Uterus (tissue), 4 donors: ENCODE data around the gene USP12. TPM values are rescaled to one million over a fixed set of nuclear protein-coding genes. Genes with fewer than 3 reads are reported as not detected.

Experiments
- DNase-seq, 2 donors: peaks; one replicate each; pipeline ENCODE4 v3.0.0-alpha.2; 2019 to 2020
- H3K27ac ChIP-seq, 2 donors: fragments of 200-600 bp; sonication (generic); 1 replicate in 1 of 2; 2 replicates in 1 of 2; pipeline ENCODE4 v1.5.1; 2016 to 2018
- H3K27me3 ChIP-seq, 2 donors: fragments of 200-600 bp; sonication (generic); one replicate each; pipeline ENCODE4 v1.5.1; 2018 to 2019; ENCODE audit warnings: control low read depth in 1 of 2
- H3K36me3 ChIP-seq, 2 donors: fragments of 200-600 bp; sonication (generic); one replicate each; pipeline ENCODE4 v1.5.1; 2019; ENCODE audit warnings: control low read depth in 1 of 2
- H3K4me1 ChIP-seq, 2 donors: fragments of 200-600 bp; sonication (generic); one replicate each; pipeline ENCODE4 v1.5.1; 2018 to 2019; ENCODE audit warnings: control low read depth in 1 of 2
- H3K4me3 ChIP-seq, 2 donors: fragments of 200-600 bp; sonication (generic); 1 replicate in 1 of 2; 2 replicates in 1 of 2; pipeline ENCODE4 v1.5.1; 2018 to 2019; ENCODE audit warnings: mild to moderate bottlenecking in 1 of 2
- H3K9me3 ChIP-seq, 2 donors: fragments of 200-600 bp; sonication (generic); one replicate each; pipeline ENCODE4 v1.5.1; 2019; ENCODE audit warnings: control low read depth in 1 of 2
- POLR2A ChIP-seq, 2 donors: fragments of 450-650 bp; IDR thresholded peaks; one replicate each; pipeline ENCODE4 v1.6.1; 2016; ENCODE audit warnings: antibody characterized with exemption in 2 of 2, mild to moderate bottlenecking in 1 of 2, moderate library complexity in 1 of 2
- intact Hi-C: fragments of 100-400 bp; cut with DNase I; formaldehyde crosslinking; loops from one replicate; pipeline ENCODE4 v1.15.1; 2023; ENCODE audit warnings: low total_unique reads
- total RNA-seq, 4 donors: library from RNA; depleted of rRNA in 3 of 4; stranded (reverse); fragments of >200 nt in 3 of 4; gene quantifications; one replicate each; pipeline versions ENCODE4 v1.1.0 to v1.2.4, GENCODE V29; 2014 to 2023
- TF ChIP-seq, protein P1 (sequence below), 4 experiments: fragments of 200-600 bp in 2 of 4; fragments of 450-650 bp in 2 of 4; sonication (generic) in 2 of 4; IDR thresholded peaks; one replicate each; pipeline ENCODE4 v1.5.1; 2016 to 2019; ENCODE audit warnings: antibody characterized with exemption in 4 of 4, mild to moderate bottlenecking in 2 of 4, moderate library complexity in 1 of 4
- donor health status: DM: yes; HTN: yes; CAD: no.

Gene USP12
- total RNA-seq, 4 donors from 2014 or later, result 12.1 to 32.8 (median 20.5) TPM

DNA sequence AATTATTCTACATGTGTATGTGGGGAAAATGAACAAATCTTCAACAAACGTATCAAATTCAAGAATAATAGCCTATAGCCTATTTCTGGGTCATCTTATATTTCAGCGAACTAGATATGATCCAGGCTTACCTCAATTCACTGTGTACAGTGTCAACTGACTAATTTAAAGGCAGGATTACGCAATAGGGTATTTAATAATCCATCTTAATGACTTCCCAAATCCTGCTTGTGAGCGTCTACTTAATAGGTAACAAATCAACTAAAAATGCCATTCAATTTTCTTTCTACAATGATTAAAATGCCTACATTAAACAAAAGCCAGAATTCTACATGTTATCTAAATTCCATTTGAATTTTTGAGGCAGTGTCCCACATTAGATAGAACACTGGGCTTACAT, 67.0 kb downstream of the USP12 start:
- intact Hi-C loops, result no loop called here
- Histone ChIP-seq H3K4me3 (no peak overlapping the region), H3K27me3 (no peaks in the 10 kb centered on the region), H3K27ac (no peak overlapping the region), H3K4me1 (no peaks in the 10 kb centered on the region), H3K36me3 (no peaks in the 10 kb centered on the region), H3K9me3 (no peaks in the 10 kb centered on the region)
- TF ChIP-seq, protein P1, sequence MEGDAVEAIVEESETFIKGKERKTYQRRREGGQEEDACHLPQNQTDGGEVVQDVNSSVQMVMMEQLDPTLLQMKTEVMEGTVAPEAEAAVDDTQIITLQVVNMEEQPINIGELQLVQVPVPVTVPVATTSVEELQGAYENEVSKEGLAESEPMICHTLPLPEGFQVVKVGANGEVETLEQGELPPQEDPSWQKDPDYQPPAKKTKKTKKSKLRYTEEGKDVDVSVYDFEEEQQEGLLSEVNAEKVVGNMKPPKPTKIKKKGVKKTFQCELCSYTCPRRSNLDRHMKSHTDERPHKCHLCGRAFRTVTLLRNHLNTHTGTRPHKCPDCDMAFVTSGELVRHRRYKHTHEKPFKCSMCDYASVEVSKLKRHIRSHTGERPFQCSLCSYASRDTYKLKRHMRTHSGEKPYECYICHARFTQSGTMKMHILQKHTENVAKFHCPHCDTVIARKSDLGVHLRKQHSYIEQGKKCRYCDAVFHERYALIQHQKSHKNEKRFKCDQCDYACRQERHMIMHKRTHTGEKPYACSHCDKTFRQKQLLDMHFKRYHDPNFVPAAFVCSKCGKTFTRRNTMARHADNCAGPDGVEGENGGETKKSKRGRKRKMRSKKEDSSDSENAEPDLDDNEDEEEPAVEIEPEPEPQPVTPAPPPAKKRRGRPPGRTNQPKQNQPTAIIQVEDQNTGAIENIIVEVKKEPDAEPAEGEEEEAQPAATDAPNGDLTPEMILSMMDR (IDR thresholded peaks at IDR 0.05), result no peak
- TF ChIP-seq POLR2A (IDR thresholded peaks at IDR 0.05), result no peak
- no peak for DNase-seq

DNA sequence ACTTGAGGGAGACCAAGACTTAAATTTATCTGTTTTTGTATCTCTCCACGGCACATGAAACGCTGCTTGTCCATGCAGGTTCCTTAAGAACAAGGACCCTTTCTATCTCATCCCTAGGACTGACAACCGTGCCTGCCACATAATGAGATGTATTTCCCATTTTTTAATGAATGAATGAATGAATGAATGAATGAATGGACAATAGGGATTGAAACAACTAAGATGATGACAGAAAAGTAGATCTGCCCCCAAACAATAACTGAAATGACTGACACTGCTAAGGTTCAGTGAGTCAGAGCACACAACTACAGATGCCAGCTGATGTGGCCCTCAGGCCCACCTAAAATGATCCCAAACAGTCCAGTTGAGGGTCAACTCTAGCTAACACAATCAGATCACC, 69.8 kb downstream of the USP12 start:
- Histone ChIP-seq H3K27me3 (no peaks in the 10 kb centered on the region), H3K27ac (no peak overlapping the region), H3K4me1 (no peaks in the 10 kb centered on the region), H3K4me3 (no peak overlapping the region), H3K36me3 (no peaks in the 10 kb centered on the region), H3K9me3 (no peaks in the 10 kb centered on the region)
- TF ChIP-seq, protein P1 (IDR thresholded peaks at IDR 0.05), result no peak
- no peak for TF ChIP-seq POLR2A (IDR thresholded peaks at IDR 0.05)
- no peak for DNase-seq
- intact Hi-C loops, result no loop called here

DNA sequence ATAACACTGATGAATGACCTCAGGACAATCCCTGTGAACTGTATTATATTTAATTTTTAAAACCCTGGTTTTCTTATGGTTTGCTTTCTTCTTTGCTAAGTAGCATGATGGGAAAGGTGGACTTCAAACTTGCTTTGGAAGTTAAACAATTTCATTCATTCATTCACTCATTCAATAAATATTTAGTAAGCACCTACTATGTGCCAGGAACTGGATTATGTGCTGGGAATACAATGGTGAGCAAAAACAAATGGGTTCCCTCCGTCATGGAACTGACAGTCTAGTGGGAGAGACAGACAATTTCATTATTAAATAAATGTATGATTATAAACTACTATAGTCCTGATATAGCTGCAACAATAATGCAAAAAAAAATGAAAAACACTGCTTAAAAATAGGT, 70.3 kb downstream of the USP12 start:
- Histone ChIP-seq H3K27me3 (no peaks in the 10 kb centered on the region), H3K36me3 (no peaks in the 10 kb centered on the region), H3K4me1 (no peaks in the 10 kb centered on the region), H3K9me3 (no peaks in the 10 kb centered on the region), H3K27ac (no peak overlapping the region), H3K4me3 (no peak overlapping the region)
- no peak for TF ChIP-seq POLR2A (IDR thresholded peaks at IDR 0.05)
- TF ChIP-seq, protein P1 (IDR thresholded peaks at IDR 0.05), result no peak
- intact Hi-C loops, result no loop called here
- DNase-seq, result no peak

DNA sequence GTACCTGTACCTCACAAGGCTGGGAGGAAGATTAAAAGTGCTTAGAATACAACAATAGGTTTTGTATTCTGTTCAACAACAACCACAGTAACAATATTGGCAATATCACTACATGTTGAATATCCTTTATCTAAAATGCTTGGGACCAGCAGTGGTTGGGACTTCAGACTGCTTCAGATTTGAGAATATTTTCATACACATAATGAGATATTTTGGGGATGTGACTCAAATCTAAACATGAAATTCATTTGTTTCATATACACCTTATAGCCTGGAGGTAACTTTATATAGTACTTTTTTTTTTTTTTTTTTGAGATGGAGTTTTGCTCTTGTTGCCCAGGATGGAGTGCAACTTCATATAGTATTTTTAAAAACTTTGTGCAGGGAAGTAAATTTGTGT, 73.9 kb downstream of the USP12 start:
- no peak for DNase-seq
- intact Hi-C loops, result no loop called here
- no peak overlapping the region for H3K4me3 ChIP-seq

DNA sequence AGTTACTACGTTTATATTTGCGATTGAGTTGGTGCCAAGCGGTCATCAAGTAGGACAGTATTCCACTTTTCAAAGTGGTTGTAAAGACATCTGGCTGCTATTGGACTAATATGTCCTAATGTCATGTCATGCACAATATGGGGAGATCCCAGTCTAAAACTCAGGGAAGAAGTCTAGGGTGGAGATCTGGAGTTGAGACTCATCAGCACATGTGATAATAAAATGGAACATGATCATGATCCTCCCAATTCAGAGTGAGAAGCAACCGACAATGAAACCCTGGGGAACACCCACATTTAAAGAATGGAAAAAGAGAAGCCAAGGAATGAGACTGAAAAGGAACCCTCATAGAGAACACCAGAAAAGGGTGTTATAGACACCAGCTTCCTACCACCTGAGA, 80.2 kb downstream of the USP12 start:
- H3K4me3 ChIP-seq, result no peak overlapping the region
- H3K4me1 ChIP-seq, result no peaks in the 10 kb centered on the region
- H3K9me3 ChIP-seq, result no peaks in the 10 kb centered on the region
- no peaks in the 10 kb centered on the region for H3K36me3 ChIP-seq
- no peak for DNase-seq
- intact Hi-C loops, result no loop called here
- no peak overlapping the region for H3K27ac ChIP-seq
- TF ChIP-seq, protein P1 (IDR thresholded peaks at IDR 0.05), result no peak
- TF ChIP-seq POLR2A (IDR thresholded peaks at IDR 0.05), result no peak
- no peaks in the 10 kb centered on the region for H3K27me3 ChIP-seq

More for the DNA sequence above, 73.9 kb downstream of the USP12 start:
- H3K27me3 ChIP-seq, result no peaks in the 10 kb centered on the region
- no peaks in the 10 kb centered on the region for H3K36me3 ChIP-seq
- H3K9me3 ChIP-seq, result no peaks in the 10 kb centered on the region
- TF ChIP-seq, protein P1 (IDR thresholded peaks at IDR 0.05), result no peak
- TF ChIP-seq POLR2A (IDR thresholded peaks at IDR 0.05), result no peak
- H3K27ac ChIP-seq, result no peak overlapping the region
- H3K4me1 ChIP-seq, result no peaks in the 10 kb centered on the region
